ENCODE measurements around the gene AHSP.
"Not testable (repeated sequence)": the region's sequence is repeated elsewhere in the genome, so short reads cannot be mapped to it uniquely, and the experiment has no call there.

The AHSP gene

DNA sequence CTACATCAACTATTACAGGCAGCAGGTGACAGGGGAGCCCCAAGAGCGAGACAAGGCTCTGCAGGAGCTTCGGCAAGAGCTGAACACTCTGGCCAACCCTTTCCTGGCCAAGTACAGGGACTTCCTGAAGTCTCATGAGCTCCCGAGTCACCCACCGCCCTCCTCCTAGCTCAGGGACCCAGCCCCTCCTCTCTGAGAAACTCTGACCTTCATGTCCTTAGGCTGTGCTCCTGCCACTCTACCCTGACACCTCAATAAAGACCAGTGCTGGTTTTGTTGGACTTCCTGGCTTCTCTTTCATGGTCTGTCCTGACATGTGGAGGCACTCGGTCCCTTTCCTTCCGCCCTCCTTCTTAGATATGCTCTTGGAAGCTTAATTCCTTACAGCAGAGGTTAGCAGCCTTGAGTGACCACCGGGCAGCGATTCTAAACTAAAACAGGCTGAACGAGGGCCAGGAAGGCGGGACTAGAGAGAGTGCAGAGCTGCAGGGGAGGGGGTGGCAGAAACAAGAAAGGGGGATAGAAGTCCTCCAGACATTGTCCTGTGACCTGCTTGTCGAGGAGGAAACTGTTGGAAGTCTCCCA is 915 bp downstream of the AHSP start:
- no peak for DNase-seq (ENCODE audit: low read depth in 1 of 2, low spot score in 1 of 2)
- no peak for TF ChIP-seq JUND (IDR thresholded peaks at IDR 0.05; ENCODE audit: low read depth)
- in situ Hi-C loops (cut with HindIII; ENCODE audit: low pct_unique_long_range_greater_than_20kb, low sequenced_read_pairs) = no loop called here

DNA sequence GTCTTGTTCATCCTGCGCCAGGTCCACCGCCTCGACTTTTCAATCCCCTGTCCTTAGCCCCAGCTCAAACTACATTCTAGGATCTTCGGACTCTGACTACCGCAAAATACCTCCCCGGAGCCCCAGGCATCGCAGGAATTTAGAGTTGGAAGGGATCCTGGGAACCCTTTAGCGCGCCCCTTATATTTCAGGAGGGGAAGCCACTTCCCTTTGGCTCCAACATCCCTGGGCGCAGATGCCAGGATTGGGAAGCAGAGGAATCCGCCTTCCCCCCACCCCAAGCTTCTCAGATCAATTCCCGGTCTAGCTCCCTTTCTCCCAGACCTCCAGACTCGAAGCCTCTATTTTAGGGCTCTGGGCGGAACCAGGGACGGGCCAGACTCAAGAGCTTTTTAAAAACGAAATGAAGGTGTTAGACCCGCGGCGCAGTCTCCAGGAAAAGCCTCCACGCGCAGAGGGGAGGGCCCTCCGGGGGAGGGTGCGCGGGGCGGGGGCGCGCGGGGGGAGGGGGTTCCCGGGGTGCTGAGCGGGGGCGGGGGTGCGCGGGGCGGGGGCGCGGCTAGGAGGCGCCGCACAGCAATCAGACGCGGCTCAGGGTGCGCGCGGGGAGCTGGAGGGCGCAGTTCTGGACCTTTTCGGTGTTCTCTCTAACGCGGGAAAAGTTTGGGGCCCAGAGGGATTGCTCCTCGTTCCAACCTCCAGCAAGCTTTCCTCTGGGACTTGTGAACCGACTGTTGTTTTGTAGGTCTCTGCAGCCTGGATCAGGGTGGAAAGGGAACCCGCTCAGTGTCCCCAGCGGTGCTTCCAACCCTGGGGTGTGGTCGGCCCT is 1.6 kb downstream of the AHSP start:
- in situ Hi-C loops (cut with HindIII; ENCODE audit: low pct_unique_long_range_greater_than_20kb, low sequenced_read_pairs) = no loop called here
- no peak for DNase-seq (ENCODE audit: low read depth in 1 of 2, low spot score in 1 of 2)
- no peak for TF ChIP-seq JUND (IDR thresholded peaks at IDR 0.05; ENCODE audit: low read depth)

DNA sequence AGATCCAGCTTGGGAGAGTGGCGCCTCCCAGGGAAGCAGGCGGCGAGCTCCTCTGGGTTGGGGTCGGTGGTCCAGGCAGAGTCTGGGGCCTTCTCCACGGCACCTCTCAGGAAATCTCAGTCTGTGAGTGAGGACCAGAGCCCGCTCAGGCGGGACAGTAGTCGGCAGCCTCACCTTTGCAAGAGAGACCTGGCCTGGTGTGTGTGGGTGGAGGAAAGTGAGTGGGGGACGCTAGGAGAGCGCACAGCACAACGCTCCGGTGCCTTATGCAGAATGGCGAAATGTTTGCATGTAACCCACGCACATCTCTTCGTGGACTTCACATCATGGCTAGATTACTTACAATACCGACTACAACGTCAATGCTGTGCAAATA is 2.2 kb downstream of the AHSP start:
- no peak for DNase-seq (ENCODE audit: low read depth in 1 of 2, low spot score in 1 of 2)
- TF ChIP-seq JUND (IDR thresholded peaks at IDR 0.05; ENCODE audit: low read depth) = no peak
- in situ Hi-C loops (cut with HindIII; ENCODE audit: low pct_unique_long_range_greater_than_20kb, low sequenced_read_pairs) = no loop called here

DNA sequence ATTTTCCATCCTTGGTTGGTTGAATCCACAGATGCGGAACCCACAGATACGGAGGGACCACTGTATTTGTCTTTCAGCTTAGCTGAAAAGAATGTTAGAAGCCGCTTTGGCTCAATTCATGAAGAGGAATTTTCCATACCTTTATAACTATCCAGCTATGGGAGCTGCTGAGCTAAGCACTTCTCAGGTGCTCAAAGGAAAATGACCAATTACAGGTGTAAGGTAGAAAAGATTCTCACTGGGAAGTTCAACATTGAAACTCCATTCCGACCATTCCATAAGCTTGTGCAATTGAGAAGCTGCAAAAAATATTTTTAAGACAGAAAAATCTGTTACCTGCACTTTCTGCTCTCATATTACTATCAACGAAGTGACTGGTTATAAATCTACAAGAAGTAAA is 2.7 kb downstream of the AHSP start:
- no peak for TF ChIP-seq JUND (IDR thresholded peaks at IDR 0.05; ENCODE audit: low read depth)
- in situ Hi-C loops (cut with HindIII; ENCODE audit: low pct_unique_long_range_greater_than_20kb, low sequenced_read_pairs) = no loop called here
- no peak for DNase-seq (ENCODE audit: low read depth in 1 of 2, low spot score in 1 of 2)

DNA sequence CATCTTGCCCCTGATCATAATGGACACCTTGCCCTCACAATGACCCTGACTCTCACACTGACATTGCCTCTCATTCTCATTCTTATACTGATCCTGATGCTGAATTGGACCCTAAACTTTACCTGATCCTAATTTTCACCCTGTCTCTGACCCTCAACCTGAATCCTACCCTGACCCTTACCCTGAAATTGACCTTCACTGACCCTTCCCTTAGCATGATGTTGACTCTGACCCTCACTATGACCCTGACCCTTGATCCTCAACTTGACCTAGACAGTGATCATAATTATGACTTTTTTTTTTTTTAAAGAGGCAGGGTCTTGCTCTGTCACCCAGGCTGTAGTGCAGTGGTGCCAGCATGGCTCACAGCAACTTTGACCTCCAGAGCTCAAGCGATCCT is 3.4 kb downstream of the AHSP start:
- in situ Hi-C loops (cut with HindIII; ENCODE audit: low pct_unique_long_range_greater_than_20kb, low sequenced_read_pairs) = no loop called here
- DNase-seq (ENCODE audit: low read depth in 1 of 2, low spot score in 1 of 2) = no peak
- TF ChIP-seq JUND (IDR thresholded peaks at IDR 0.05; ENCODE audit: low read depth) = no peak

DNA sequence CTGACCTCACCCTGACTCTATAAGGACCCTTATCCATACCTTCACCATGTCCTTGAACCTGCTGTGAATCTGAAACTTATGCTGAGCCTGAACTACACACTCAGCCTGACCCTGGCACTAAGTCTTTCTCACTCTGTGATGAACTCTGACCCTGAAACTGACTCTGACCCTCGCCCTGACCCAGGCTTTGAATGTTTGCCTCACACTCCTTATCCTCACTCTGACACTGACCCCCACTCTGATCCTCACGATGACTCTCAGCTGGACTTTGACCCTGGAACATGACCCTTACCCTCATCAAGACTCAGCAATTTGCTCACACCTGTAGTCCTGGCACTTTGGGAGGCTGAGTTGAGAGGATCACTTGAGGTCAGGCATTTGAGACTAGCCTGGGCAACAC is 4.4 kb downstream of the AHSP start:
- TF ChIP-seq JUND (IDR thresholded peaks at IDR 0.05; ENCODE audit: low read depth) = no peak
- no peak for DNase-seq (ENCODE audit: low read depth in 1 of 2, low spot score in 1 of 2)
- in situ Hi-C loops (cut with HindIII; ENCODE audit: low pct_unique_long_range_greater_than_20kb, low sequenced_read_pairs) = no loop called here

DNA sequence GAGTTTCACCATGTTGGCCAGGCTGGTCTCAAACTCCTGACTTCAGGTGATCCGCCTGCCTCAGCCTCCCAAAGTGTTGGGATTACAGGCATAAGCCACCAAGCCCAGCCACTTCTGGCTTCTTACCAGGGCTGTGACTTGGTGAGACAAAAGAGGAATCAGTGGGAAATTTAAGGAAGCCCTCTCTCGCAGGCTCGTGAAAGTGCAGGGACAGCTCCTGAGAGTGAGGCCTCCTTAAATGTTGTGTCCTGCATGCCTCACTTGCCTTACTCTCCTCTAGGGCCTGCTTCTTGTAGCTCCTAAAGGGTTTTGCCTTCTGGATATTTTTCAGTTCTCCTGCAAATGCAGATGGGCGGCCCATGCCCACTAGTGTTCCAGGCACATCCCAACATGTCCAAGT is 5.2 kb downstream of the AHSP start:
- TF ChIP-seq JUND (IDR thresholded peaks at IDR 0.05; ENCODE audit: low read depth) = no peak
- in situ Hi-C loops (cut with HindIII; ENCODE audit: low pct_unique_long_range_greater_than_20kb, low sequenced_read_pairs) = no loop called here
- DNase-seq (ENCODE audit: low read depth in 1 of 2, low spot score in 1 of 2) = no peak

DNA sequence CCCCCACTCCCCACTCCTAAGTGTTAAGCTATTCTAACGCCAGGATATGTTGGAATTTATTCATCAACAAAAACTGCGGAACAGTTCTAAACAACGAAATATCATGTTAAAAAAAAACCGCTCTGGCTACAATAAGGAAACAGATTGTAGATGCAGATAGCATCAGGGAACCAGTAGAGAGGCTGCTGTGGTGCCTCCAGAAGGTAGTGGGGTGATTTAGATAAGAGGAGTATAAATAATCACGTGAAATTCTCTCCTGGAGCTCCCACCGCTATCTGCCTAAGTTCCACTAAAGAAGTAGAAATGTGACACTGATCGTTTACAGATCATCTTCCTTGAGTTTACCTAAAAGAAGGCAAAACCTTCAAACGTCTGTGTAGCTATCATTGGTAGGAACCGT is 8.0 kb downstream of the AHSP start:
- no peak for TF ChIP-seq JUND (IDR thresholded peaks at IDR 0.05; ENCODE audit: low read depth)
- in situ Hi-C loops (cut with HindIII; ENCODE audit: low pct_unique_long_range_greater_than_20kb, low sequenced_read_pairs) = no loop called here
- no peak for DNase-seq (ENCODE audit: low read depth in 1 of 2, low spot score in 1 of 2)

DNA sequence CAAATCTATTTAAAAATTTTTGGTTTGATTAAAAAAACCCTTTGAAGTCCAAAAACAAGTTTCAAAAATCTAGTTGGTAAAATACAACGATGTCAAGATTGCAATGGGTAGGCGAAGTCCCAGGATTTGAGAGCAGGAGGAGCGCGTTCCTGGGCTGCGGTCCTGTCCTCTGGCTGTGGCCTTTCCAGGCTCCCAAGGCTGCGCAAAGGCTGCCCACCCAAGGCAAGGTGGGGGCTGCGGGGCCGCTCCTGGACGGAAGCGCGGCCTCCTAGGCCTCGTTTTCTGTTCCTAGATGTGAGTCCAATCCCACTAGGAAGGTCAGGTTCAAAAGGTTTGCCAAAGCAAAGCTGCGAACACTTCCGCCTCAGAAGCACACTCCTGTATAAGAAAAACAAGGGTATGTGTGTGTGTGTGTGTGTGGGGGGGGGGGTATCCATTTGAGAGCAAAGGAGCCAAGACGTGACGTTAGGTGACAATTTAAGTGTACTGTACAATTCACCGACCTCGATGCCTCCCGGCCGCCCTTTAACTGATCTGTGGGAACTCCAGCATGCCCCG is 9.2 kb downstream of the AHSP start:
- in situ Hi-C loops (cut with HindIII; ENCODE audit: low pct_unique_long_range_greater_than_20kb, low sequenced_read_pairs) = no loop called here
- no peak for DNase-seq (ENCODE audit: low read depth in 1 of 2, low spot score in 1 of 2)
- no peak for TF ChIP-seq JUND (IDR thresholded peaks at IDR 0.05; ENCODE audit: low read depth)

DNA sequence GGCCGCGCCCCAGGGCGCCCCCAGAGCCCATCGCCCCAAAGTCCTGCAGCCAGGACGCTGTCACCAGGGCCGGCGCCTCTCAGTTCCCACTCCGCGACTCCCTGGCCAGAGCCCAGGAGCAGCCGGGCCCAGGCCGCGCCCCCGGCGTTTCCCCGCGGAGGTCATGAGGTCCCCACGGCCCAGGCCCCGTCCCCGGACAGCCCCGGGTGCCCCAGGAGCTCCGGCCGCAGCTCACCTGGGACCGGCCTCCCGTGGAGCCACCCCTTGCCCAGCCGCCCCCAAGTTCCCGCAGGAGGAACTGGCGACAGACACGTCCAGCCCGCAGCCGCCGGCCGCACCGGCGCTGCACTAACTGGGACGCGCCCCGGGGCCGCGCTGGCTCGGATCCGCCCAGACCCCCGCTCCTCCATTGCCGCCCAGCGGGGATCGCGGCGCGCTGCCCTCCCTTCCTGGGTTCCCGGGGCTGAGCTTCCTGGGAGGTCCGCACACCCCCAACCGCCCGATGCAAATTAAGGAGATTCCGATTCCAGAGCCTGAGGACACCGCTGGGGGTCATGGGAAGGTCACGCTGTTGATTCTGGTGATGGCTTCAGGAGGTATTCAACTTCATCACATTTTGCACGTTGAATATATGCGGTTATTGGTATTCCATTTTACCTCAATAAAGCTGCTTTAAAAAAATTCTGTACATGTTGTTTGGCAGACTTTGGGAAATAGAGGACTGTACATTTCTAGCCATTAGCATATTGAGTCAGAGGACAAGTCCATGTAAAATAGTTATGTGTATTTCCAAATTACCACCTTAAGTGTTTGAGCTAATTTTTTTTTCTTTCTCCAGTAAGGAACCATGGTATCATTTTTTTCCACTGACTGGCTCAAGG is 9.9 kb downstream of the AHSP start:
- in situ Hi-C loops (cut with HindIII; ENCODE audit: low pct_unique_long_range_greater_than_20kb, low sequenced_read_pairs) = no loop called here
- no peak for DNase-seq (ENCODE audit: low read depth in 1 of 2, low spot score in 1 of 2)
- no peak for TF ChIP-seq JUND (IDR thresholded peaks at IDR 0.05; ENCODE audit: low read depth)

DNA sequence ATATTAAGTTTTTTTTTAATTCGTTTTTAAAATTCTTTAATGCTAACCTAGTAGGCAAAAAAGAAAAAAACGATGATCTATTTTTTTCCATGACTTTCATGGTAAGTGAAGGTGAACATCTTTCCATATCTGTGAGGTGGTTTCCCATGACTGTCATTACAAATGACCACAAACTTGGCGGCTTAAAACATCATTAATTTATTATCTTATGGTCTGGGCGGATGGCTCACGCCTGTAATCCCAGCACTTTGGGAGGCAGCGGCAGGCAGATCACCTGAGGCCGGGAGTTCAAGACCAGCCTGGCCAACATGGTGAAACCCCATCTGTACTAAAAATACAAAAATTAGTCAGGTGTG is 10.5 kb downstream of the AHSP start:
- in situ Hi-C loops (cut with HindIII; ENCODE audit: low pct_unique_long_range_greater_than_20kb, low sequenced_read_pairs); DNase-seq (ENCODE audit: low read depth in 1 of 2, low spot score in 1 of 2): not testable (repeated sequence)

DNA sequence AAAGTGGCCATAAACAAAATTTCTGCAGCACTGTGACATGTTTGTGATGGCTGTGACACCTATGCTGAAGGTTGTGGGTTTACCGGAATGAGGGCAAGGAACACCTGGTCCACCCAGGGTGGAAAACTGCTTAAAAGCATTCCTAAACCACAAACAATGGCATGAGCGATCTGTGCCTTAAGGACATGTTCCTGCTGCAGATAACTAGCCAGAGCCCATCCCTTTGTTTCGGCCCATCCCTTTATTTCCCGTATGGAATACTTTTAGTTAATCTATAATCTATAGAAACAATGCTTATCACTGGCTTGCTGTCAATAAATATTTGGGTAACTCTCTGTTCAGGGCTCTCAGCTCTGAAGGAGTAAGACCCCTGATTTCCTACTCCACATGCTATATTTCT is 12.1 kb downstream of the AHSP start:
- DNase-seq (ENCODE audit: low read depth in 1 of 2, low spot score in 1 of 2); in situ Hi-C loops (cut with HindIII; ENCODE audit: low pct_unique_long_range_greater_than_20kb, low sequenced_read_pairs): not testable (repeated sequence)

DNA sequence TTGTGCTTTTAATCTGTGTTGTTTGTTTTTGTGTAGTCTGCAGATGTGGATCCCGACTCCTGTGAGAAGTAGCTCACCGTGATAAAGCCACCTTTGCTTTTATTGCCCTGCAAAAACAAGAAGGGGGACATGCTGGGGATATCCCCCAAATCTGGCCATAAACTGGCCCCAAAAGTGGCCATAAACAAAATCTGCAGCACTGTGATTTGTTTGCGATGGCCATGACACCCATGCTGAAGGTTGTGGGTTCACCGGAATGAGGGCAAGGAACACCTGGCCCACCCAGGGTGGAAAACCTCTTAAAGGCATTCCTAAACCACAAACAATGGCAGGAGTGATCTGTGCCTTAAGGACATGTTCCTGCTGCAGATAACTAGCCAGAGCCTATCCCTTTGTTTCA is 15.1 kb downstream of the AHSP start:
- no peak for DNase-seq (ENCODE audit: low read depth in 1 of 2, low spot score in 1 of 2)
- TF ChIP-seq JUND (IDR thresholded peaks at IDR 0.05; ENCODE audit: low read depth) = no peak
- in situ Hi-C loops (cut with HindIII; ENCODE audit: low pct_unique_long_range_greater_than_20kb, low sequenced_read_pairs) = no loop called here

Data from T47D (cell line).